ENCODE measurements around the gene KLK13.

Gene KLK13

GRCh38 chr19:51016798-51017683 is 47.9 kb downstream of the KLK13 start:
- H3K27me3 ChIP-seq (ENCODE audit: low read depth, low read length): peaks cover 10% of the 10 kb centered on the region; the same call in 1 of the 2 replicates
- no peaks in the 10 kb centered on the region for H3K79me2 ChIP-seq (ENCODE audit: low read length)
- H3K9ac ChIP-seq (ENCODE audit: low read length): no peak overlapping the region
- H3K27ac ChIP-seq (ENCODE audit: low read length): no peak overlapping the region
- no peaks in the 10 kb centered on the region for H3K36me3 ChIP-seq (replicated peaks; ENCODE audit: low read depth, low read length)
- no peaks in the 10 kb centered on the region for H3K9me3 ChIP-seq (ENCODE audit: insufficient read depth, low read length)
- H3K4me1 ChIP-seq (ENCODE audit: low read length): 0 out of 2 replicates have a peak, but pooled peaks cover 3% of the 10 kb centered on the region
- no peaks in the 10 kb centered on the region for H4K20me1 ChIP-seq (ENCODE audit: insufficient read depth, low read length)
- TF ChIP-seq EZH2phosphoT487 (IDR thresholded peaks at IDR 0.05; ENCODE audit: low read depth) (no peak), CTCF (IDR thresholded peaks at IDR 0.05; ENCODE audit: low read depth, low read length) (peak; percentile 62)
- no peak overlapping the region for H3K4me2 ChIP-seq (ENCODE audit: low read length)
- no peak overlapping the region for H3K4me3 ChIP-seq (ENCODE audit: low read length)
- no peak overlapping the region for H2AFZ ChIP-seq (ENCODE audit: low read depth, low read length)

GRCh38 chr19:51015691-51016267 is 49.1 kb downstream of the KLK13 start:
- Histone ChIP-seq H3K4me1 (ENCODE audit: low read length) (no peaks in the 10 kb centered on the region), H3K4me3 (ENCODE audit: low read length) (no peak overlapping the region)

GRCh38 chr19:51014242-51014641 is 50.6 kb downstream of the KLK13 start:
- peaks cover 15% of the 10 kb centered on the region; the same call in 1 of the 2 replicates for H3K27me3 ChIP-seq (ENCODE audit: low read depth, low read length)
- H3K36me3 ChIP-seq (replicated peaks; ENCODE audit: low read depth, low read length): no peaks in the 10 kb centered on the region
- H3K4me2 ChIP-seq (ENCODE audit: low read length): no peak overlapping the region
- no peaks in the 10 kb centered on the region for H3K79me2 ChIP-seq (ENCODE audit: low read length)
- no peaks in the 10 kb centered on the region for H4K20me1 ChIP-seq (ENCODE audit: insufficient read depth, low read length)
- no peak overlapping the region for H3K9ac ChIP-seq (ENCODE audit: low read length)
- no peak overlapping the region for H3K27ac ChIP-seq (ENCODE audit: low read length)
- TF ChIP-seq EZH2phosphoT487 (IDR thresholded peaks at IDR 0.05; ENCODE audit: low read depth) (no peak), CTCF (IDR thresholded peaks at IDR 0.05; ENCODE audit: low read depth, low read length) (no peak)
- H3K4me1 ChIP-seq (ENCODE audit: low read length): no peaks in the 10 kb centered on the region
- H3K4me3 ChIP-seq (ENCODE audit: low read length): no peak overlapping the region
- H3K9me3 ChIP-seq (ENCODE audit: insufficient read depth, low read length): no peaks in the 10 kb centered on the region
- H2AFZ ChIP-seq (ENCODE audit: low read depth, low read length): no peak overlapping the region

More at GRCh38 chr19:51015691-51016267, 49.1 kb downstream of the KLK13 start:
- no peaks in the 10 kb centered on the region for H3K79me2 ChIP-seq (ENCODE audit: low read length)
- peaks cover 10% of the 10 kb centered on the region; the same call in 1 of the 2 replicates for H3K27me3 ChIP-seq (ENCODE audit: low read depth, low read length)
- no peak overlapping the region for H3K4me2 ChIP-seq (ENCODE audit: low read length)
- no peak overlapping the region for H3K9ac ChIP-seq (ENCODE audit: low read length)
- TF ChIP-seq CTCF (IDR thresholded peaks at IDR 0.05; ENCODE audit: low read depth, low read length) (no peak), EZH2phosphoT487 (IDR thresholded peaks at IDR 0.05; ENCODE audit: low read depth) (no peak)
- H2AFZ ChIP-seq (ENCODE audit: low read depth, low read length): no peak overlapping the region
- H4K20me1 ChIP-seq (ENCODE audit: insufficient read depth, low read length): no peaks in the 10 kb centered on the region
- H3K27ac ChIP-seq (ENCODE audit: low read length): no peak overlapping the region
- no peaks in the 10 kb centered on the region for H3K36me3 ChIP-seq (replicated peaks; ENCODE audit: low read depth, low read length)
- H3K9me3 ChIP-seq (ENCODE audit: insufficient read depth, low read length): no peaks in the 10 kb centered on the region

GRCh38 chr19:51012661-51013190 is 52.2 kb downstream of the KLK13 start:
- H3K27me3 ChIP-seq (ENCODE audit: low read depth, low read length): peaks cover 19% of the 10 kb centered on the region; the same call in 1 of the 2 replicates
- no peaks in the 10 kb centered on the region for H3K4me1 ChIP-seq (ENCODE audit: low read length)
- H3K4me2 ChIP-seq (ENCODE audit: low read length): no peak overlapping the region
- no peaks in the 10 kb centered on the region for H3K36me3 ChIP-seq (replicated peaks; ENCODE audit: low read depth, low read length)
- H3K27ac ChIP-seq (ENCODE audit: low read length): no peak overlapping the region
- H3K79me2 ChIP-seq (ENCODE audit: low read length): no peaks in the 10 kb centered on the region
- H2AFZ ChIP-seq (ENCODE audit: low read depth, low read length): no peak overlapping the region
- no peak overlapping the region for H3K9ac ChIP-seq (ENCODE audit: low read length)
- no peak overlapping the region for H3K4me3 ChIP-seq (ENCODE audit: low read length)
- TF ChIP-seq CTCF (IDR thresholded peaks at IDR 0.05; ENCODE audit: low read depth, low read length) (no peak), EZH2phosphoT487 (IDR thresholded peaks at IDR 0.05; ENCODE audit: low read depth) (no peak)
- no peaks in the 10 kb centered on the region for H3K9me3 ChIP-seq (ENCODE audit: insufficient read depth, low read length)
- no peaks in the 10 kb centered on the region for H4K20me1 ChIP-seq (ENCODE audit: insufficient read depth, low read length)
